Keratinocyte (primary cell): ENCODE results near the gene ABLIM2.

Experiments
- EZH2 ChIP-seq: IDR thresholded peaks from one replicate; pipeline ENCODE4 v1.6.1; 2012; ENCODE audit warnings: inconsistent platforms, mild to moderate bottlenecking, low read length, moderate library complexity
- TF ChIP-seq, protein P1 (sequence below), 3 experiments: IDR thresholded peaks in 1 of 3; conservative IDR thresholded peaks in 1 of 3; optimal IDR thresholded peaks in 1 of 3; 2 replicates in 2 of 3; 3 replicates in 1 of 3; pipeline versions ENCODE3 to v1.5.1; 2011; ENCODE audit warnings: low read length in 3 of 3, mild to moderate bottlenecking in 3 of 3, moderate library complexity in 2 of 3, control low read depth in 1 of 3, inconsistent platforms in 1 of 3; ENCODE audit not compliant: insufficient read depth in 2 of 3; ENCODE audit errors: extremely low read depth in 1 of 3

DNA sequence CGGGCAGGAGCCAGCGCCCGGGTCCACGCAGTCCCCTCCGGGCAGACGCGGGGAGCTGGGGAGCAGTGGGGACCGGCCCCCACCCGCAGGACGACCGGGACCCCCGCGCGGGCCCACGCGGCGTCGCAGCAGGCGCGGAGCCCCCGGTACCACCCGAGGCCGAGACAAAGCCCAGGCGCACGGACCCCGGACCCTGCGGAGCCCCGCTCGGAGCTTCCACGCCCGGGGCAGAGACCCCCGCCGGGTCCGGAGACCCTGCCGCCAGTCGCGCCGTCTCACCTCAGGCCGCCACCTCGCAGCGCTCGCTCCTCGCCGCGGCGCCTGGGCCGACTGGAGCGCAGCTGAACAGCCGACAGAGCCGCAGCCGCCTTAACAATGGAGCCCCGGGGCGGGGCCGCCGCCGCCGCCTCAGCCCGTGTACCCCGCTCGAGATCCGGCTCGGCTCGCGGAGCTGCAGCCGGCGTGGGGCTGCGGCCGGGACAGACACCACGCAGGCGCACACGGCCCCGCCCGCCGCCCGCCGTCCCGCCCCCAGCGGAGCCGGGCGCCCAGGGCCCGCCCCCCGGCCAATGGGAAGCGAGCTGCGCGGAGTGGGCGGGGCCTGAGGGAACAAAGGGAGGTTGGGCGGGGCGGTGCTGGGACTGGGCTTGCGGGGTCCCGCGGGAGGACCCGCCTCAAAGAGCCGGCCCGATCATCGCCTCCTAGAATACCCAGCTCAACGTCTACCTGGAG lies 219.1 kb downstream of the ABLIM2 start, which contains the start of gene AFAP1:
- TF ChIP-seq, protein P1, sequence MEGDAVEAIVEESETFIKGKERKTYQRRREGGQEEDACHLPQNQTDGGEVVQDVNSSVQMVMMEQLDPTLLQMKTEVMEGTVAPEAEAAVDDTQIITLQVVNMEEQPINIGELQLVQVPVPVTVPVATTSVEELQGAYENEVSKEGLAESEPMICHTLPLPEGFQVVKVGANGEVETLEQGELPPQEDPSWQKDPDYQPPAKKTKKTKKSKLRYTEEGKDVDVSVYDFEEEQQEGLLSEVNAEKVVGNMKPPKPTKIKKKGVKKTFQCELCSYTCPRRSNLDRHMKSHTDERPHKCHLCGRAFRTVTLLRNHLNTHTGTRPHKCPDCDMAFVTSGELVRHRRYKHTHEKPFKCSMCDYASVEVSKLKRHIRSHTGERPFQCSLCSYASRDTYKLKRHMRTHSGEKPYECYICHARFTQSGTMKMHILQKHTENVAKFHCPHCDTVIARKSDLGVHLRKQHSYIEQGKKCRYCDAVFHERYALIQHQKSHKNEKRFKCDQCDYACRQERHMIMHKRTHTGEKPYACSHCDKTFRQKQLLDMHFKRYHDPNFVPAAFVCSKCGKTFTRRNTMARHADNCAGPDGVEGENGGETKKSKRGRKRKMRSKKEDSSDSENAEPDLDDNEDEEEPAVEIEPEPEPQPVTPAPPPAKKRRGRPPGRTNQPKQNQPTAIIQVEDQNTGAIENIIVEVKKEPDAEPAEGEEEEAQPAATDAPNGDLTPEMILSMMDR (optimal IDR thresholded peaks at IDR 0.05 in 1 of 3, IDR thresholded peaks at IDR 0.05 in 1 of 3, conservative IDR thresholded peaks at IDR 0.05 in 1 of 3; ENCODE audit: extremely low read depth in 1 of 3, insufficient read depth in 2 of 3, low read length in 3 of 3), result no peak
- no peak for TF ChIP-seq EZH2
